ENCODE measurements around the gene STRBP. TPM values are rescaled to one million over a fixed set of nuclear protein-coding genes. Genes with fewer than 3 reads are reported as not detected.

The STRBP gene
- total and polyA plus RNA-seq, 9 of the 15 experiments (the other 6 are each of a cell fraction or from before 2014, with no cell fraction given) = 27.7 to 84.0 (median 70.2) TPM

DNA sequence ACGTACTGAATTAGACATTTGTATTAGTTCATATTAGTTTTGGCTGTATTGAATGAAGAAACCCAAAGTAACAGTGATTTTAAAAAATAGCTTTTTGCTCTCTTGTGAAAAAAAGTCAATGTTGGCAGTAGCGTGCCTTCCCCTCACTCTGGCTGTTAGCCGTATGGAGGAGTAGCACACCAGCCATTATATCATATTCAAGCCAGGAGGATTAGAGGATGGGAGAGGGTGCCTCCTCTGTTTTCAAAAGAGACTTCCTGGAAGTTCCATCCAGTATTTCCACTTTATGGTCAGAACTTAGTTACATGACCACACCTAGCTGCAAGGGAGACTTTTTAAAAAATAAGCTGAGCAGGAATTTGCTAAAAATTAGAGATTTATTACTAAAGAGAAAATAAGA, 193.8 kb downstream of the STRBP start:
- no peaks in the 10 kb centered on the region for H3K9me3 ChIP-seq (replicated peaks; ENCODE audit: control insufficient read depth, insufficient read depth, low read depth, low read length)
- FAIRE-seq (no peak), DNase-seq (ENCODE audit: extremely low read depth in 1 of 4, low spot score in 3 of 4) (no peak), ATAC-seq (no peak)
- no peak overlapping the region for H3K27ac ChIP-seq (ENCODE audit: extremely low read depth, low read depth, low read length)
- BruUV-seq (replicated peaks) = no TSS peak
- ChIA-PET POLR2A (interaction anchor here (1.1 kb wide), 1 partner anchor 281 kb away, joined by 3 read pairs; no protein-coding TSS in a partner anchor), CTCF (ENCODE audit: low intra/inter-chr PET ratio) (no interaction called here)
- H4K20me1 ChIP-seq (replicated peaks; ENCODE audit: control insufficient read depth, insufficient read depth, low read length) = no peaks in the 10 kb centered on the region
- H3K4me3 ChIP-seq = no peak overlapping the region
- H3K9ac ChIP-seq (ENCODE audit: insufficient read depth in 1 of 2, low read depth in 2 of 2, low read length in 2 of 2) = no peak overlapping the region
- H3K36me3 ChIP-seq (ENCODE audit: control insufficient read depth, insufficient read depth, low read length) = peaks cover 25% of the 10 kb centered on the region
- H2AFZ ChIP-seq (ENCODE audit: low read depth, low read length) = no peak overlapping the region
- H3K4me2 ChIP-seq (ENCODE audit: insufficient read depth, low read length) = no peak overlapping the region
- in situ Hi-C loops (cut with MboI) (no loop called here), intact Hi-C loops (cut with micrococcal nuclease) (no loop called here)
- H3K9me1 ChIP-seq (ENCODE audit: control insufficient read depth, insufficient read depth, low read length) = no peaks in the 10 kb centered on the region
- no peaks in the 10 kb centered on the region for H3K4me1 ChIP-seq (replicated peaks in 1 of 2; ENCODE audit: control insufficient read depth in 2 of 2, insufficient read depth in 2 of 2, low read length in 2 of 2)
- no peaks in the 10 kb centered on the region for H3K79me2 ChIP-seq (ENCODE audit: control insufficient read depth, insufficient read depth, low read length)
- 100% methylated on average over 3 of the region's 3 CpGs for WGBS (ENCODE audit: insufficient coverage, low coverage, missing lambda C conversion rate)
- TF ChIP-seq ZNF431 (CRISPR knock-in tag; IDR thresholded peaks at IDR 0.05) (no peak), POLR2A (conservative IDR thresholded peaks at IDR 0.05) (no peak), CAMTA2 (CRISPR knock-in tag; conservative IDR thresholded peaks at IDR 0.05) (no peak), ETV6 (IDR thresholded peaks at IDR 0.05; ENCODE audit: borderline replicate concordance in 1 of 2, low read depth in 2 of 2, low read length in 1 of 2) (no peak), ETV6 (CRISPR knock-in tag; IDR thresholded peaks at IDR 0.05; ENCODE audit: borderline replicate concordance) (no peak)
- H3K27me3 ChIP-seq (ENCODE audit: control insufficient read depth in 2 of 2, insufficient read depth in 2 of 2, low read length in 2 of 2) = no peaks in the 10 kb centered on the region

GRCh38 chr9:123073991-123074422, 194.4 kb downstream of the STRBP start:
- in situ Hi-C loops (cut with MboI) = no loop called here
- POLR2A ChIA-PET = interaction anchor here (0.8 kb wide), 1 partner anchor 14 kb away, joined by 3 read pairs; no protein-coding TSS in a partner anchor
- no peak for TF ChIP-seq HSF4 (CRISPR knock-in tag; IDR thresholded peaks at IDR 0.05; ENCODE audit: borderline replicate concordance)
- no peak for TF ChIP-seq VEZF1 (CRISPR knock-in tag; IDR thresholded peaks at IDR 0.05)
- TF ChIP-seq ZKSCAN8 (CRISPR knock-in tag; IDR thresholded peaks at IDR 0.05) = no peak
- TF ChIP-seq ZBTB26 (CRISPR knock-in tag; IDR thresholded peaks at IDR 0.05) = no peak
- no peak for TF ChIP-seq CEBPZ (IDR thresholded peaks at IDR 0.05; ENCODE audit: borderline replicate concordance, low read depth, low read length)
- no peak for TF ChIP-seq TCFL5 (CRISPR knock-in tag; conservative IDR thresholded peaks at IDR 0.05)

More at GRCh38 chr9:123073991-123074422, 194.4 kb downstream of the STRBP start:
- peaks cover 25% of the 10 kb centered on the region for H3K36me3 ChIP-seq (ENCODE audit: control insufficient read depth, insufficient read depth, low read length)
- no peaks in the 10 kb centered on the region for H4K20me1 ChIP-seq (replicated peaks; ENCODE audit: control insufficient read depth, insufficient read depth, low read length)
- no peaks in the 10 kb centered on the region for H3K9me3 ChIP-seq (replicated peaks; ENCODE audit: control insufficient read depth, insufficient read depth, low read depth, low read length)
- H2AFZ ChIP-seq (ENCODE audit: low read depth, low read length) = no peak overlapping the region
- H3K9me1 ChIP-seq (ENCODE audit: control insufficient read depth, insufficient read depth, low read length) = no peaks in the 10 kb centered on the region
- H3K27me3 ChIP-seq (ENCODE audit: control insufficient read depth in 2 of 2, insufficient read depth in 2 of 2, low read length in 2 of 2) = no peaks in the 10 kb centered on the region
- FAIRE-seq (no peak), ATAC-seq (no peak), DNase-seq (ENCODE audit: extremely low read depth in 1 of 4, low spot score in 3 of 4) (no peak)
- 65% methylated on average over 1 of the region's 1 CpG for WGBS (ENCODE audit: insufficient coverage, low coverage, missing lambda C conversion rate)
- no peak overlapping the region for H3K4me2 ChIP-seq (ENCODE audit: insufficient read depth, low read length)
- no peaks in the 10 kb centered on the region for H3K79me2 ChIP-seq (ENCODE audit: control insufficient read depth, insufficient read depth, low read length)
- H3K4me3 ChIP-seq = no peak overlapping the region
- CTCF ChIA-PET (ENCODE audit: low intra/inter-chr PET ratio) = no interaction called here
- H3K4me1 ChIP-seq (replicated peaks in 1 of 2; ENCODE audit: control insufficient read depth in 2 of 2, insufficient read depth in 2 of 2, low read length in 2 of 2) = no peaks in the 10 kb centered on the region
- intact Hi-C loops (cut with micrococcal nuclease) = no loop called here
- BruUV-seq (replicated peaks) = no TSS peak
- H3K9ac ChIP-seq (ENCODE audit: insufficient read depth in 1 of 2, low read depth in 2 of 2, low read length in 2 of 2) = no peak overlapping the region
- no peak overlapping the region for H3K27ac ChIP-seq (ENCODE audit: extremely low read depth, low read depth, low read length)

Measured in K562 (cell line).